Neural progenitor cell (in vitro differentiated cells): ENCODE data around the gene GRM8.

Source experiments
- CTCF ChIP-seq: fragments of 200-600 bp; sonication (generic); IDR thresholded peaks from 2 replicates; pipeline ENCODE4 v1.5.1; 2017; ENCODE audit warnings: antibody characterized with exemption, mild to moderate bottlenecking
- EZH2 ChIP-seq: fragments of 200-600 bp; sonication (generic); IDR thresholded peaks from 2 replicates; pipeline ENCODE4 v1.6.1; 2017; ENCODE audit warnings: antibody characterized with exemption, mild to moderate bottlenecking, moderate library complexity

GRCh38 chr7:126659124-126659523 is 593.6 kb downstream of the GRM8 start:
- TF ChIP-seq CTCF: no peak
- no peak for TF ChIP-seq EZH2
